Kidney (tissue), 14 donors: Measurements from ENCODE around the gene PCLO. TPM values are rescaled to one million over a fixed set of nuclear protein-coding genes. Genes with fewer than 3 reads are reported as not detected.

ENCODE experiments used
- DNase-seq, 5 donors: peaks; one replicate each; pipeline ENCODE4 v3.0.0-alpha.2; 2013 to 2020
- FAIRE-seq: peaks from 2 replicates; lab custom pipeline; 2012; peaks lifted over from hg19 to GRCh38; lab: Jason Lieb, UNC
- H3K27ac ChIP-seq, 2 donors: one replicate each; pipeline ENCODE4 v1.7.0; 2013; ENCODE audit warnings: low read depth in 2 of 2, low read length in 2 of 2, inconsistent platforms in 1 of 2
- H3K27me3 ChIP-seq: one replicate; pipeline ENCODE4 v1.7.1; 2013; ENCODE audit warnings: low read length, inconsistent platforms; ENCODE audit not compliant: control insufficient read depth, insufficient read depth
- H3K36me3 ChIP-seq, 3 donors: one replicate each; pipeline versions ENCODE4 v1.7.0 to v1.7.1; 2013; ENCODE audit warnings: low read length in 3 of 3, control low read depth in 1 of 3, inconsistent platforms in 1 of 3; ENCODE audit not compliant: insufficient read depth in 3 of 3, control insufficient read depth in 2 of 3
- H3K4me1 ChIP-seq, 3 donors: one replicate each; pipeline versions ENCODE4 v1.7.0 to v1.7.1; 2013; ENCODE audit warnings: low read length in 3 of 3, inconsistent platforms in 1 of 3, low read depth in 1 of 3; ENCODE audit not compliant: control insufficient read depth in 2 of 3, insufficient read depth in 2 of 3
- H3K4me3 ChIP-seq, 3 donors: one replicate each; pipeline versions ENCODE4 v1.7.0 to v1.8.1; 2013; ENCODE audit warnings: low read length in 3 of 3, control low read depth in 1 of 3, inconsistent platforms in 1 of 3
- H3K9ac ChIP-seq, 3 donors: one replicate each; pipeline versions ENCODE4 v1.7.0 to v1.7.1; 2013; ENCODE audit warnings: low read length in 3 of 3, control low read depth in 1 of 3, inconsistent platforms in 1 of 3
- H3K9me3 ChIP-seq, 3 donors: one replicate each; pipeline versions ENCODE4 v1.7.0 to v1.7.1; 2013; ENCODE audit warnings: low read length in 3 of 3, control low read depth in 1 of 3, inconsistent platforms in 1 of 3; ENCODE audit not compliant: control insufficient read depth in 2 of 3, insufficient read depth in 1 of 3
- CTCF ChIP-seq: IDR thresholded peaks from 3 replicates; pipeline ENCODE4 v1.5.1; 2012; ENCODE audit warnings: mild to moderate bottlenecking, moderate library complexity, borderline replicate concordance; ENCODE audit not compliant: insufficient read depth; ENCODE audit errors: extremely low read depth
- intact Hi-C: fragments of 100-400 bp; cut with DNase I; formaldehyde crosslinking; loops from one replicate; pipeline ENCODE4 v1.11.1; 2022
- polyA plus RNA-seq: library from polyadenylated mRNA; stranded (reverse); fragments of 350-450 nt; fragmentation: Illumina TruSeq; extraction: RNeasy Lipid Tissue Mini Kit (QIAGEN cat#74804); gene quantifications from one replicate; pipeline ENCODE4 v1.2.3, GENCODE V29; 2014; ENCODE audit warnings: low read depth, low replicate concordance; ENCODE audit not compliant: insufficient read depth
- total RNA-seq: library from RNA; stranded (reverse); fragmentation: NEBNext Ultra II Directional; extraction: Animal tissue kit (Norgen Biotek cat#: 25700); gene quantifications from one replicate; pipeline ENCODE4 v1.2.1, GENCODE V29; 2021
- donor health status: control.
- donor health status: control.
- donor health status: control.
- donor health status: control.
- donor health status: control.
- donor health status: DM: yes; HTN: yes; CAD: no.
- donor health status: Normal renal cell carcinoma (clear cell type).

Gene PCLO
- total and polyA plus RNA-seq, 2 donors from 2014 or later: 4.0 to 12.0 TPM

GRCh38 chr7:82745117-82745516 lies 417.6 kb downstream of the PCLO start:
- no peaks in the 10 kb centered on the region for H3K9me3 ChIP-seq
- no peaks in the 10 kb centered on the region for H3K4me1 ChIP-seq
- no peak for FAIRE-seq
- H3K4me3 ChIP-seq: no peak overlapping the region
- no peak for TF ChIP-seq CTCF
- H3K36me3 ChIP-seq: no peaks in the 10 kb centered on the region
- peak in 2 of 5 donors; percentile 8 to 27 for DNase-seq
- H3K27me3 ChIP-seq: no peaks in the 10 kb centered on the region
- no peak overlapping the region for H3K9ac ChIP-seq
- intact Hi-C loops: no loop called here
- H3K27ac ChIP-seq: no peak overlapping the region

- FAIRE-seq (no peak), DNase-seq (no peak)
- Histone ChIP-seq H3K9ac (no peak overlapping the region), H3K36me3 (no peaks in the 10 kb centered on the region), H3K27me3 (no peaks in the 10 kb centered on the region), H3K4me1 (no peaks in the 10 kb centered on the region), H3K27ac (no peak overlapping the region), H3K9me3 (no peaks in the 10 kb centered on the region), H3K4me3 (no peak overlapping the region)
- no peak for TF ChIP-seq CTCF
- intact Hi-C loops: no loop called here
These were observed 420.5 kb downstream of the PCLO start for GRCh38 chr7:82742163-82742562.

- Histone ChIP-seq H3K9me3 (no peaks in the 10 kb centered on the region), H3K4me3 (no peak overlapping the region), H3K36me3 (no peaks in the 10 kb centered on the region), H3K4me1 (no peaks in the 10 kb centered on the region), H3K9ac (no peak overlapping the region), H3K27me3 (no peaks in the 10 kb centered on the region), H3K27ac (no peak overlapping the region)
- TF ChIP-seq CTCF: no peak
- intact Hi-C loops: no loop called here
- FAIRE-seq: no peak
- no peak for DNase-seq
These were observed 421.2 kb downstream of the PCLO start for GRCh38 chr7:82741493-82741892.

- no peak overlapping the region for H3K4me3 ChIP-seq
- intact Hi-C loops: no loop called here
- no peaks in the 10 kb centered on the region for H3K9me3 ChIP-seq
- peak; percentile 37 for TF ChIP-seq CTCF
- no peak overlapping the region for H3K9ac ChIP-seq
- H3K36me3 ChIP-seq: no peaks in the 10 kb centered on the region
- FAIRE-seq (no peak), DNase-seq (peak in 3 of 5 donors; percentile 14 to 64 (median 26))
- H3K27me3 ChIP-seq: no peaks in the 10 kb centered on the region
- H3K4me1 ChIP-seq: no peaks in the 10 kb centered on the region
- H3K27ac ChIP-seq: no peak overlapping the region
These were observed 422.3 kb downstream of the PCLO start for GRCh38 chr7:82740246-82740848.
